Measurements from ENCODE around the gene TMEM163. TPM values are rescaled to one million over a fixed set of nuclear protein-coding genes. Genes with fewer than 3 reads are reported as not detected.

TMEM163 gene
- total RNA-seq, 4 donors from 2014 or later: 0.42 to 1.3 (median 1.1) TPM

GRCh38 chr2:134461511-134461910, 257.3 kb downstream of the TMEM163 start:
- WGBS: 59% methylated on average over 6 of the region's 6 CpGs
- H3K27me3 ChIP-seq: no peaks in the 10 kb centered on the region
- H3K36me3 ChIP-seq: no peaks in the 10 kb centered on the region
- no peak for DNase-seq (ENCODE audit: extremely low spot score)
- H3K4me1 ChIP-seq: no peaks in the 10 kb centered on the region
- TF ChIP-seq POLR2A (IDR thresholded peaks at IDR 0.05; ENCODE audit: low read depth): no peak
- no peak for TF ChIP-seq EP300 (IDR thresholded peaks at IDR 0.05)
- no peak for TF ChIP-seq CTCF (IDR thresholded peaks at IDR 0.05)
- no peak for TF ChIP-seq POLR2AphosphoS5 (IDR thresholded peaks at IDR 0.05)
- no peak overlapping the region for H3K27ac ChIP-seq (replicated peaks in 1 of 4)
- intact Hi-C loops (cut with DNase I): no loop called here
- no peaks in the 10 kb centered on the region for H3K9me3 ChIP-seq
- no peak overlapping the region for H3K4me3 ChIP-seq

GRCh38 chr2:134460583-134460998, 258.2 kb downstream of the TMEM163 start:
- intact Hi-C loops (cut with DNase I): no loop called here

GRCh38 chr2:134459706-134460406, 258.9 kb downstream of the TMEM163 start:
- no peak for DNase-seq (ENCODE audit: extremely low spot score)
- 95% methylated on average over 11 of the region's 11 CpGs for WGBS
- intact Hi-C loops (cut with DNase I): no loop called here

More at GRCh38 chr2:134460583-134460998, 258.2 kb downstream of the TMEM163 start:
- Histone ChIP-seq H3K27ac (replicated peaks in 1 of 4) (no peak overlapping the region), H3K4me3 (no peak overlapping the region), H3K27me3 (no peaks in the 10 kb centered on the region), H3K4me1 (no peaks in the 10 kb centered on the region), H3K36me3 (peaks cover 0 to 4% (median under 1%) of the 10 kb centered on the region in 4 donors), H3K9me3 (no peaks in the 10 kb centered on the region)
- TF ChIP-seq POLR2A (IDR thresholded peaks at IDR 0.05; ENCODE audit: low read depth) (no peak), CTCF (IDR thresholded peaks at IDR 0.05) (peak in 1 of 3 experiments; percentile 41), POLR2AphosphoS5 (IDR thresholded peaks at IDR 0.05) (no peak), EP300 (IDR thresholded peaks at IDR 0.05) (no peak)
- no peak for DNase-seq (ENCODE audit: extremely low spot score)
- 28% methylated on average over 2 of the region's 8 CpGs for WGBS

GRCh38 chr2:134458950-134459349, 259.9 kb downstream of the TMEM163 start:
- H3K36me3 ChIP-seq: peaks cover 0 to 4% (median 2%) of the 10 kb centered on the region in 4 donors
- H3K27ac ChIP-seq (replicated peaks in 1 of 4): no peak overlapping the region
- intact Hi-C loops (cut with DNase I): no loop called here
- TF ChIP-seq POLR2AphosphoS5 (IDR thresholded peaks at IDR 0.05): no peak
- TF ChIP-seq EP300 (IDR thresholded peaks at IDR 0.05): no peak
- TF ChIP-seq CTCF (IDR thresholded peaks at IDR 0.05): no peak
- no peak for TF ChIP-seq POLR2A (IDR thresholded peaks at IDR 0.05; ENCODE audit: low read depth)
- no peaks in the 10 kb centered on the region for H3K4me1 ChIP-seq
- WGBS: 97% methylated on average over 6 of the region's 10 CpGs
- no peak overlapping the region for H3K4me3 ChIP-seq
- DNase-seq (ENCODE audit: extremely low spot score): no peak
- no peaks in the 10 kb centered on the region for H3K9me3 ChIP-seq
- no peaks in the 10 kb centered on the region for H3K27me3 ChIP-seq

More at GRCh38 chr2:134459706-134460406, 258.9 kb downstream of the TMEM163 start:
- H3K4me1 ChIP-seq: no peaks in the 10 kb centered on the region
- no peaks in the 10 kb centered on the region for H3K27me3 ChIP-seq
- H3K4me3 ChIP-seq: no peak overlapping the region
- peaks cover 0 to 4% (median 2%) of the 10 kb centered on the region in 4 donors for H3K36me3 ChIP-seq
- H3K9me3 ChIP-seq: no peaks in the 10 kb centered on the region
- no peak for TF ChIP-seq CTCF (IDR thresholded peaks at IDR 0.05)
- no peak for TF ChIP-seq POLR2AphosphoS5 (IDR thresholded peaks at IDR 0.05)
- no peak for TF ChIP-seq EP300 (IDR thresholded peaks at IDR 0.05)
- no peak for TF ChIP-seq POLR2A (IDR thresholded peaks at IDR 0.05; ENCODE audit: low read depth)
- H3K27ac ChIP-seq (replicated peaks in 1 of 4): no peak overlapping the region

Measured in esophagus muscularis mucosa (tissue), 4 donors.